Gastrocnemius medialis (tissue), 4 donors: Measurements from ENCODE around the gene KRTAP4-9. TPM values are rescaled to one million over a fixed set of nuclear protein-coding genes. Genes with fewer than 3 reads are reported as not detected.
"Not testable (repeated sequence)": the region's sequence is repeated elsewhere in the genome, so short reads cannot be mapped to it uniquely, and the experiment has no call there.

Experiments
- ATAC-seq, 2 donors: fragments of 150-250 bp; one replicate each; pipeline ENCODE4 v1.9.1; 2016
- DNase-seq, 2 donors: peaks; one replicate each; pipeline ENCODE4 v3.0.0-alpha.2; 2019
- H3K27ac ChIP-seq, 4 donors: fragments of 200-600 bp; sonication (generic); 1 replicate in 1 of 4; 2 replicates in 3 of 4; pipeline ENCODE4 v1.5.1; 2016 to 2018; ENCODE audit warnings: mild to moderate bottlenecking in 2 of 4, moderate library complexity in 1 of 4
- H3K27me3 ChIP-seq, 3 donors: fragments of 200-600 bp; sonication (generic) in 2 of 3; 1 replicate in 1 of 3; 2 replicates in 2 of 3; pipeline versions ENCODE4 v1.5.1 to v1.6.0; 2016 to 2019; ENCODE audit warnings: mild to moderate bottlenecking in 1 of 3, moderate library complexity in 1 of 3
- H3K36me3 ChIP-seq, 2 donors: fragments of 200-600 bp; sonication (generic) in 1 of 2; one replicate each; pipeline ENCODE4 v1.5.1; 2017 to 2018
- H3K4me1 ChIP-seq, 2 donors: fragments of 200-600 bp; sonication (generic) in 1 of 2; one replicate each; pipeline ENCODE4 v1.5.1; 2016 to 2017; ENCODE audit warnings: mild to moderate bottlenecking in 2 of 2
- H3K4me3 ChIP-seq, 4 donors: fragments of 200-600 bp; sonication (generic) in 3 of 4; 1 replicate in 1 of 4; 2 replicates in 3 of 4; pipeline ENCODE4 v1.5.1; 2016 to 2019; ENCODE audit warnings: mild to moderate bottlenecking in 2 of 4
- H3K9me3 ChIP-seq, 3 donors: fragments of 200-600 bp; sonication (generic) in 2 of 3; 1 replicate in 1 of 3; 2 replicates in 2 of 3; pipeline ENCODE4 v1.5.1; 2016 to 2019
- POLR2A ChIP-seq, 2 donors: fragments of 450-650 bp; IDR thresholded peaks; one replicate each; pipeline ENCODE4 v1.6.1; 2017; ENCODE audit warnings: antibody characterized with exemption in 2 of 2, mild to moderate bottlenecking in 2 of 2, moderate library complexity in 2 of 2
- in situ Hi-C, 4 donors: fragments of 200-750 bp; cut with MboI; loops; one replicate each; pipeline versions ENCODE4 v1.15.0 to v1.8.0; 2017; ENCODE audit warnings: low sequenced_read_pairs in 4 of 4
- intact Hi-C: fragments of 100-400 bp; cut with DNase I; formaldehyde crosslinking; loops from one replicate; pipeline ENCODE4 v1.15.1; 2023; ENCODE audit warnings: low total_unique reads
- total RNA-seq, 4 donors: library from RNA; depleted of rRNA; stranded (reverse); fragments of >200 nt; gene quantifications; one replicate each; pipeline versions ENCODE4 v1.1.0 to v1.2.3, GENCODE V29; 2016
- TF ChIP-seq, protein P1 (sequence below), 5 experiments: fragments of 450-650 bp in 3 of 5; fragments of 200-600 bp in 2 of 5; sonication (generic) in 2 of 5; IDR thresholded peaks in 4 of 5; conservative IDR thresholded peaks in 1 of 5; 1 replicate in 4 of 5; 2 replicates in 1 of 5; pipeline ENCODE4 v1.5.1; 2016 to 2019; ENCODE audit warnings: antibody characterized with exemption in 5 of 5, mild to moderate bottlenecking in 3 of 5, moderate library complexity in 3 of 5

KRTAP4-9 gene
- total RNA-seq, 4 donors from 2014 or later, result not detected

DNA sequence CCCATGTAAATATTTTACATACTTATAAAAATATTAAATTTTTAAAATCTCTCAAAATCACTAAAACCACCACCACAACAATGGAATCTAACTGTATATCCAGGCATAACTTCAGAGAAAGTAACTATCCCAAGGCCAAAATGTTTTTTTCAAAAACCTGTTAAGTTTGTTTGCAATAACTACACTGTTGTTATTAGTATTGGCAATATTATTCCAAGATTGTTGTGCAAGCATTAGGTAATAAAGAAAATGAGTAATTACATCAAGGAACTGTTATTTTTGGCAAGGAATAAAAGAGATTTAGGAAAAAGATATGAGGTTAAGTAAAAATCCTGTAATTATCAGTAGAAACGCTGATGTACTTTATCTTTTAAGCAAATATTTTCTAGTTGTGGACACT, 22.2 kb downstream of the KRTAP4-9 start:
- Histone ChIP-seq H3K27ac (no peak overlapping the region), H3K36me3 (no peaks in the 10 kb centered on the region), H3K9me3 (no peaks in the 10 kb centered on the region), H3K27me3 (peaks cover 0 to 4% (median 0%) of the 10 kb centered on the region in 3 donors), H3K4me3 (no peak overlapping the region), H3K4me1 (no peaks in the 10 kb centered on the region)
- TF ChIP-seq, protein P1, sequence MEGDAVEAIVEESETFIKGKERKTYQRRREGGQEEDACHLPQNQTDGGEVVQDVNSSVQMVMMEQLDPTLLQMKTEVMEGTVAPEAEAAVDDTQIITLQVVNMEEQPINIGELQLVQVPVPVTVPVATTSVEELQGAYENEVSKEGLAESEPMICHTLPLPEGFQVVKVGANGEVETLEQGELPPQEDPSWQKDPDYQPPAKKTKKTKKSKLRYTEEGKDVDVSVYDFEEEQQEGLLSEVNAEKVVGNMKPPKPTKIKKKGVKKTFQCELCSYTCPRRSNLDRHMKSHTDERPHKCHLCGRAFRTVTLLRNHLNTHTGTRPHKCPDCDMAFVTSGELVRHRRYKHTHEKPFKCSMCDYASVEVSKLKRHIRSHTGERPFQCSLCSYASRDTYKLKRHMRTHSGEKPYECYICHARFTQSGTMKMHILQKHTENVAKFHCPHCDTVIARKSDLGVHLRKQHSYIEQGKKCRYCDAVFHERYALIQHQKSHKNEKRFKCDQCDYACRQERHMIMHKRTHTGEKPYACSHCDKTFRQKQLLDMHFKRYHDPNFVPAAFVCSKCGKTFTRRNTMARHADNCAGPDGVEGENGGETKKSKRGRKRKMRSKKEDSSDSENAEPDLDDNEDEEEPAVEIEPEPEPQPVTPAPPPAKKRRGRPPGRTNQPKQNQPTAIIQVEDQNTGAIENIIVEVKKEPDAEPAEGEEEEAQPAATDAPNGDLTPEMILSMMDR (IDR thresholded peaks at IDR 0.05 in 4 of 5, conservative IDR thresholded peaks at IDR 0.05 in 1 of 5), result no peak
- no peak for TF ChIP-seq POLR2A (IDR thresholded peaks at IDR 0.05)
- intact Hi-C loops, result no loop called here
- DNase-seq (no peak), ATAC-seq (no peak)
- in situ Hi-C loops, result no loop called here

DNA sequence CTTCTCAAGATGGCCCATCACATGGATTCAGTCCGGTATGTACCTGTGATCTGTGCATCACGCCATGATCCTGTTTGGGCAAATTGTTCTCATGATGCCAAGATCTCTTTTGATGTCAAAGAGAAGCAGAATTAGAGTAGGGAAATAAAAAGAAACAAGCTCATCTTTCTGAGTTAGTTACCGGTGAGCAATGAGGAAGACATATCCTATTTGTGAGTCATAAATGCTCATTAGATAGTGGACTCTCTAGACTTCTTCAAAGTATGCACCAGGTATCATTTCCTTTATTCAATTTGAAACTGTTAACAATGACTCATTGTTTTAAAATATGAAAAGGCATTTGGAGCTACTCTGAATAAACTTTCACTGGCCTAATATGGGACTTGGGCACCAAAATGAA, 26.8 kb downstream of the KRTAP4-9 start:
- ATAC-seq (no peak), DNase-seq (no peak)
- TF ChIP-seq, protein P1 (IDR thresholded peaks at IDR 0.05 in 4 of 5, conservative IDR thresholded peaks at IDR 0.05 in 1 of 5), result no peak
- no peak for TF ChIP-seq POLR2A (IDR thresholded peaks at IDR 0.05)
- in situ Hi-C loops, result no loop called here
- H3K27me3 ChIP-seq, result peaks cover 0 to 3% (median 0%) of the 10 kb centered on the region in 3 donors
- no peak overlapping the region for H3K27ac ChIP-seq
- no peaks in the 10 kb centered on the region for H3K36me3 ChIP-seq
- H3K4me3 ChIP-seq, result no peak overlapping the region
- intact Hi-C loops, result no loop called here
- no peaks in the 10 kb centered on the region for H3K9me3 ChIP-seq
- no peaks in the 10 kb centered on the region for H3K4me1 ChIP-seq

DNA sequence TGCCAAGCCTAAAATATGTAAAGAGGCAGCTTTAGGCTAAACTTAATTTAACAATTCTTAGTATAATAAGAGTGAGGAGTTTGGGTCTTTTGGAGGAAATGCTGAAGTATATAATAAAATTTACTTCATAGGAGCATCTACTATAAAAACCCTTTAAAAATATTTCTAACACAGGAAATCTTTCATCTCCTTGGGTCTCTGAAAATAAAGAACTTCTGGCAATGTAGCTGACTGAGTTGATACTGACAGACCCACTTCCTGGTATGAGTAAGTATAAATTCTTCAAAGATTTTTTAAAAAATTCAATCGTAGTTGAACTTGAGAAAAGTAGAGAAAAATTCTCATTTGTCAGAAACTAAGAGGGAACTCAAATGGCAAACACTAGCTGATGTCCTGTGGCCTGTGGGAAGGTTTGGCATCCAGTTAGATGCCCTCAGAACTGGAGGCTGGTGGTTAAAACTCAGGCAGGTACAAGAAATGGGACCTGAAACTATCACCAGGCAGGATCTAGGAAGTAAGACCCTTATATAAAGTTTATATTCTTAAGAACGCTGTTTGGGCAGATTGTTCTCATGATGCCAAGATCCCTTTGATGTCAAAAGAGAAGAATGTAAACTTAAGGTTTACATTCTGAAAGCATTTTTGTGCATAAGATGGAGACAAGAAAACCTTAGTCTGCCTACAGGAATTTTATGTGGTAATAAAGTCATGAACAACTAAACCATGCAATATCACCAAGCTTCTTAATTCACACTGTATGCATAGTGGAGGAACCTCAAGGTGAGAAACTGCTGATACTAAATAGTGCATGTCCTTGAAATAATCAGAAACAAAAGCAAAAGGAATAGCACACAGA, 28.9 kb downstream of the KRTAP4-9 start:
- TF ChIP-seq POLR2A (IDR thresholded peaks at IDR 0.05), result no peak
- TF ChIP-seq, protein P1 (IDR thresholded peaks at IDR 0.05 in 4 of 5, conservative IDR thresholded peaks at IDR 0.05 in 1 of 5), result no peak
- intact Hi-C loops, result no loop called here
- H3K36me3 ChIP-seq, result no peaks in the 10 kb centered on the region
- no peak overlapping the region for H3K27ac ChIP-seq
- H3K4me3 ChIP-seq, result no peak overlapping the region
- in situ Hi-C loops, result no loop called here
- DNase-seq (no peak), ATAC-seq (no peak)
- H3K27me3 ChIP-seq, result peaks cover 0 to 6% (median 0%) of the 10 kb centered on the region in 3 donors
- no peaks in the 10 kb centered on the region for H3K9me3 ChIP-seq
- H3K4me1 ChIP-seq, result no peaks in the 10 kb centered on the region

DNA sequence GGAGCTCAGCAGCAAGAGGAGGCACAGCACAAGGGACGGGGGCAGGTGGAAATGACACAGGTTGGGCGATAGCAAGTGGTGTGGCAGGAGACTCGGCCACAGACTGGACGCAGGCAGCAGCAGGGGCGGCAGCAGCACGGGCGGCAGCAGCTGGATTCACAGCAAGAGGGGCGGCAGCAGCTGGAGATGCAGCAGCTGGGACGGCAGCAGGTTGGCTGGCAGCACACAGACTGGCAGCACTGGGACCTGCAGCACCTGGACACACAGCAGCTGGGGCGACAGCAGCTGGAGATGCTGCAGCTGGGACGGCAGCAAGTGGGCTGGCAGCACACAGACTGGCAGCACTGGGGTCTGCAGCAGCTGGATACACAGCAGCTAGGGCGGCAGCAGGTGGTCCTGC, 34.7 kb downstream of the KRTAP4-9 start:
- H3K4me3 ChIP-seq, H3K27me3 ChIP-seq, H3K27ac ChIP-seq, H3K4me1 ChIP-seq, DNase-seq, H3K36me3 ChIP-seq, in situ Hi-C loops, intact Hi-C loops, H3K9me3 ChIP-seq, ATAC-seq: not testable (repeated sequence)

DNA sequence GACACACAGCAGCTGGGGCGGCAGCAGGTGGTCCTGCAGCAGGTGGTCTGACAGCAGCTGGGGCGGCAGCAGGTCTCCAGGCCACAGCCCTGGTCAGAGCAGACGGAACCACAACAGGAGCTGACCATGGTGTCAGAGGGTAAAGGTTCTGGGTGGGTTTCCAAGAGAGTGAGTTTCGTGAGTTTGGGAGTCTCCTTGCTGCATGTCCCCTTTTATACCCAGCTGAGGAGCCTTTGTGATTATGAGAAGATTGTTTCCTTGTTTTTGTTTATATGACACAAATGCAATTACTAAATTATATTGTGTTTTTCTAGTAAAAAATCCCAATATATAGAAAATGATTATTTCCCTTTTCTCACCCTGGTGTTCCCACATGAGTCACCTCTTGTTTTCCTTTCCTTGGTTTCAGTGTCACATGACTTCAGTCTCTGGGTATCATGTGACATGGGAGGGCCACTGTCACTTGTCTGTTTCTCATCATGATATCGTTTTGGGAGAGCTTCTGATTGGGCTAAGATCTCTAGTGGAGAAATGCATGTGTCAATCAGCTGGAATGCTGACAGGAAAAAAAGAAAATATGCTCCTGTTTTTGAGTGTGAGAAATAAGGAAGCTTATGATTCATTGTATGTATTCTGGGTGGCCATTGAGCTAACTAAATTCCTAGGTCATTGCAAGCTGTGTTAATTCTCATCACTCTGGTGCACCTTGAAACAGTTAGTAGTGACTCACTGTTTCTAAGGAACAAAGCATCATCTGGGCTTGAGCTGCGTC, 35.4 kb downstream of the KRTAP4-9 start, which contains the start of gene KRTAP4-6:
KRTAP4-6 (minus strand) TSS at position 185 of the 772 bp plus-strand sequence; CDS start at position 128, 57 bp downstream.
- no peak within 1 kb of the TSS for H3K4me3 ChIP-seq
- H3K4me1 ChIP-seq, result no peaks in the 10 kb centered on the region
- no peaks in the 10 kb centered on the region for H3K36me3 ChIP-seq
- no peak within 1 kb of the TSS for H3K27ac ChIP-seq
- no peak for DNase-seq
- no peak for TF ChIP-seq POLR2A (IDR thresholded peaks at IDR 0.05)
- TF ChIP-seq, protein P1 (IDR thresholded peaks at IDR 0.05 in 4 of 5, conservative IDR thresholded peaks at IDR 0.05 in 1 of 5), result no peak
- H3K27me3 ChIP-seq, result peaks cover 0 to 3% (median 0%) of the 10 kb centered on the region in 3 donors
- intact Hi-C loops (no loop called here), in situ Hi-C loops (no loop called here)
- no peaks in the 10 kb centered on the region for H3K9me3 ChIP-seq
- no peak for ATAC-seq
